ENCODE data around the gene METTL25.

- no peak for TF ChIP-seq CTCF (IDR thresholded peaks at IDR 0.05; ENCODE audit: low read depth, low read length)
- no peak for TF ChIP-seq EZH2phosphoT487 (IDR thresholded peaks at IDR 0.05; ENCODE audit: low read depth)
Observed at GRCh38 chr12:82426586-82426985, 68.3 kb downstream of the METTL25 start.

Data from OCI-LY3 (cell line).